Endothelial cell of umbilical vein (primary cell): ENCODE data around the gene TEX26. TPM values are rescaled to one million over a fixed set of nuclear protein-coding genes. Genes with fewer than 3 reads are reported as not detected.

Experiments
- BruUV-seq: library from RNA; stranded (reverse); fragments of 400-500 nt; replicated peaks from 2 replicates; lab custom pipeline; 2021; lab: Mats Ljungman, UMichigan
- CTCF ChIA-PET: fragments of 300-600, 350-600 bp; sonication (Branson Sonifier 250); formaldehyde crosslinking; loops from one replicate; lab custom pipeline; 2021; ENCODE audit warnings: antibody characterized with exemption, inconsistent platforms; lab: Charles Lee
- POLR2A ChIA-PET: fragments of 300-600, 350-600 bp; sonication (Branson Sonifier 250); formaldehyde crosslinking; loops from one replicate; lab custom pipeline; 2021; ENCODE audit warnings: antibody characterized with exemption, inconsistent platforms; lab: Charles Lee
- DNase-seq: peaks from one replicate; pipeline ENCODE4 v3.0.0-alpha.2; 2011; ENCODE audit warnings: low read depth, low spot score
- FAIRE-seq: peaks from 2 replicates; lab custom pipeline; 2011; peaks lifted over from hg19 to GRCh38; lab: Jason Lieb, UNC
- H2AFZ ChIP-seq: 2 replicates; pipeline ENCODE4 v1.6.0; 2012; ENCODE audit warnings: low read depth, low read length, control low read depth, inconsistent platforms
- H3K27ac ChIP-seq: 2 replicates; pipeline ENCODE4 v1.5.1; 2011; ENCODE audit warnings: low read depth, mild to moderate bottlenecking, control low read depth, low read length, moderate library complexity; ENCODE audit not compliant: insufficient read depth
- H3K27me3 ChIP-seq, 2 experiments: 2 replicates each; pipeline versions ENCODE4 v1.6.0 to v1.6.1; 2011; ENCODE audit warnings: low read length in 2 of 2, mixed read lengths in 1 of 2; ENCODE audit not compliant: control insufficient read depth in 2 of 2, insufficient read depth in 2 of 2
- H3K36me3 ChIP-seq, 2 experiments: 2 replicates in 1 of 2; 3 replicates in 1 of 2; pipeline ENCODE4 v1.5.1; 2011; ENCODE audit warnings: low read length in 2 of 2, mild to moderate bottlenecking in 1 of 2, moderate library complexity in 1 of 2; ENCODE audit not compliant: control insufficient read depth in 2 of 2, insufficient read depth in 2 of 2; ENCODE audit errors: extremely low read depth in 1 of 2
- H3K4me1 ChIP-seq: 3 replicates; pipeline ENCODE4 v1.5.1; 2011; ENCODE audit warnings: mild to moderate bottlenecking, low read length; ENCODE audit not compliant: control insufficient read depth, insufficient read depth; ENCODE audit errors: extremely low read depth
- H3K4me2 ChIP-seq: 2 replicates; pipeline ENCODE4 v1.6.1; 2011; ENCODE audit warnings: low read length, control low read depth, mixed read lengths; ENCODE audit not compliant: insufficient read depth
- H3K4me3 ChIP-seq, 3 experiments: fragments of 200-600 bp in 1 of 3; sonication (generic), shearing (Covaris generic) in 1 of 3; replicated peaks in 1 of 3; 2 replicates each; pipeline ENCODE4 v1.5.1; 2011 to 2016; ENCODE audit warnings: control low read depth in 3 of 3, low read length in 3 of 3, mild to moderate bottlenecking in 2 of 3, inconsistent platforms in 1 of 3, low read depth in 1 of 3, moderate library complexity in 1 of 3; ENCODE audit not compliant: insufficient read depth in 1 of 3
- H3K79me2 ChIP-seq: 2 replicates; pipeline ENCODE4 v1.6.0; 2012; ENCODE audit warnings: low read length, inconsistent platforms; ENCODE audit not compliant: control insufficient read depth, insufficient read depth
- H3K9ac ChIP-seq: replicated peaks from 2 replicates; pipeline ENCODE3; 2011; ENCODE audit warnings: low read length, control low read depth; ENCODE audit not compliant: insufficient read depth; ENCODE audit errors: extremely low read depth
- H3K9me1 ChIP-seq: replicated peaks from 3 replicates; pipeline ENCODE4 v1.6.0; 2011; ENCODE audit warnings: mild to moderate bottlenecking, low read length; ENCODE audit not compliant: control insufficient read depth, insufficient read depth; ENCODE audit errors: extremely low read depth
- H3K9me3 ChIP-seq: replicated peaks from 2 replicates; pipeline ENCODE4 v1.5.1; 2012; ENCODE audit warnings: low read length, inconsistent platforms; ENCODE audit not compliant: control insufficient read depth, insufficient read depth
- H4K20me1 ChIP-seq: replicated peaks from 2 replicates; pipeline ENCODE3; 2011; ENCODE audit warnings: mild to moderate bottlenecking, low read length; ENCODE audit not compliant: control insufficient read depth, insufficient read depth; ENCODE audit errors: extremely low read depth
- EZH2 ChIP-seq: IDR thresholded peaks from 2 replicates; pipeline ENCODE4 v1.6.1; 2012; ENCODE audit warnings: borderline replicate concordance, low read depth, mild to moderate bottlenecking, moderate library complexity, low read length, inconsistent platforms; ENCODE audit not compliant: severe bottlenecking
- FOS ChIP-seq: IDR thresholded peaks from 2 replicates; pipeline ENCODE4 v1.6.1; 2011; ENCODE audit warnings: mild to moderate bottlenecking, low read length, moderate library complexity, borderline replicate concordance; ENCODE audit not compliant: insufficient read depth
- GATA2 ChIP-seq: IDR thresholded peaks from 2 replicates; pipeline ENCODE4 v1.7.0; 2011; ENCODE audit warnings: low read depth, mild to moderate bottlenecking, moderate library complexity, mixed read lengths, low read length; ENCODE audit not compliant: insufficient read length, insufficient read depth
- JUN ChIP-seq: IDR thresholded peaks from 2 replicates; pipeline ENCODE4 v1.6.1; 2011; ENCODE audit warnings: borderline replicate concordance, low read depth; ENCODE audit not compliant: insufficient read length, insufficient read depth
- MYC ChIP-seq: IDR thresholded peaks from one replicate; pipeline ENCODE4 v1.6.1; 2011; ENCODE audit warnings: mild to moderate bottlenecking, low read depth, low read length
- POLR2A ChIP-seq: IDR thresholded peaks from 2 replicates; pipeline ENCODE4 v1.6.1; 2012; ENCODE audit warnings: low read depth, mild to moderate bottlenecking, control low read depth, low read length
- POLR2AphosphoS5 ChIP-seq: IDR thresholded peaks from 2 replicates; pipeline ENCODE4 v1.6.1; 2012; ENCODE audit warnings: low read depth, mild to moderate bottlenecking, control low read depth, low read length, moderate library complexity; ENCODE audit not compliant: insufficient read depth
- dilution Hi-C: fragments of 300-500 bp; cut with MboI; formaldehyde crosslinking; loops from one replicate; pipeline ENCODE4 v1.15.0; 2019; ENCODE audit warnings: low sequenced_read_pairs; ENCODE audit not compliant: extremely low pct_ligation_motif_present
- intact Hi-C: fragments of 100-400 bp; cut with micrococcal nuclease; formaldehyde crosslinking; loops from one replicate; pipeline ENCODE4 v1.10.0; 2022
- polyA plus RNA-seq, 4 experiments: library from polyadenylated mRNA; depleted of rRNA in 3 of 4; stranded (reverse) in 3 of 4; unstranded in 1 of 4; fragments of >200 nt; gene quantifications; 2 replicates each; pipeline versions ENCODE4 v1.2.1 to v1.2.3, GENCODE V29; 2011 to 2012; ENCODE audit warnings: missing spikeins in 1 of 4
- total RNA-seq: library from RNA; stranded (reverse); gene quantifications from 2 replicates; pipeline ENCODE4 v1.2.3, GENCODE V29; 2021
- TF ChIP-seq, protein P1 (sequence below), 2 donors: IDR thresholded peaks; 1 replicate in 1 of 2; 2 replicates in 1 of 2; pipeline ENCODE4 v1.5.1; 2011; ENCODE audit warnings: low read length in 2 of 2, mild to moderate bottlenecking in 2 of 2, moderate library complexity in 2 of 2, control low read depth in 1 of 2, inconsistent platforms in 1 of 2, low read depth in 1 of 2; ENCODE audit not compliant: insufficient read depth in 1 of 2; ENCODE audit errors: extremely low read depth in 1 of 2
- TF ChIP-seq, protein P2 (sequence below): IDR thresholded peaks from 2 replicates; pipeline ENCODE4 v1.6.1; 2011; ENCODE audit not compliant: insufficient read depth, insufficient read length

TEX26 gene
- total and polyA plus RNA-seq, 2 donors (not counting 3 experiments of a cell fraction or from before 2014, with no cell fraction given), result not detected

DNA sequence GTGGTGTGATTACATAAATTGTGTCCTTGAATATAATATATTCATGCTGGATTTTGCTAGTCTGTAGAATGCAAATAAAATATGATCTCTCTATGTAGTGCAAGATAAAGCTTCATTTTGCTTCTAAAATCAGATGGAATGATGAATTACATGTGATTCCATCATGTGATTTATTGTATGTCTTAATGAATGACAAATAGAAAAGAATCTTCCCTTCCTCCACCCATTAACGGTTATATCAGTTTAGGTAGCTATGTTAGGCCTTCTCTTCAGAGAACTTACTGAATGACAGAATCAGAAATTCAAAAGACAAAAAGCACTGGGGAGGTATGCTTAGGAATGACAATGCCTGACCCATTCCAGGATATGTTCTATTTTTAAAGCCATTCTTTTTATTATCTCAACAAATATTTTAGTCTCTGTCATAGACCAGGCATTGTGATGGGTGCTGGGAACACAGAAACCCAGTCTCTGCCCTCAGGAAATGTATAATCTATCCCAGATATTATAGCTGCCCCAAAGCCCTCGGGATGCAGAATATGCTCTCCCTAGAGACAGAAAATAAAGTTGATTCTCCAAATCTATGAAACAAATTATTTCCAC lies 90.6 kb downstream of the TEX26 start:
- CTCF ChIA-PET, result interaction anchor here (1.0 to 2.2 kb wide), 3 partner anchors 22 to 890 kb away, joined by 3 to 10 read pairs (median 5); no protein-coding TSS in a partner anchor
- FAIRE-seq, result no peak
- peaks cover 16 to 20% of the 10 kb centered on the region in 2 experiments for H3K27me3 ChIP-seq
- no peak overlapping the region for H3K4me2 ChIP-seq
- H3K36me3 ChIP-seq, result no peaks in the 10 kb centered on the region
- intact Hi-C loops, result no loop called here
- H3K79me2 ChIP-seq, result no peaks in the 10 kb centered on the region
- dilution Hi-C loops, result no loop called here
- H4K20me1 ChIP-seq, result no peaks in the 10 kb centered on the region
- H3K4me3 ChIP-seq, result no peak overlapping the region
- POLR2A ChIA-PET, result no interaction called here
- BruUV-seq, result no TSS peak
- H3K9ac ChIP-seq, result no peak overlapping the region
- TF ChIP-seq POLR2AphosphoS5 (no peak), EZH2 (no peak), MYC (no peak), JUN (no peak), FOS (no peak), GATA2 (no peak), POLR2A (no peak)
- TF ChIP-seq, protein P1, sequence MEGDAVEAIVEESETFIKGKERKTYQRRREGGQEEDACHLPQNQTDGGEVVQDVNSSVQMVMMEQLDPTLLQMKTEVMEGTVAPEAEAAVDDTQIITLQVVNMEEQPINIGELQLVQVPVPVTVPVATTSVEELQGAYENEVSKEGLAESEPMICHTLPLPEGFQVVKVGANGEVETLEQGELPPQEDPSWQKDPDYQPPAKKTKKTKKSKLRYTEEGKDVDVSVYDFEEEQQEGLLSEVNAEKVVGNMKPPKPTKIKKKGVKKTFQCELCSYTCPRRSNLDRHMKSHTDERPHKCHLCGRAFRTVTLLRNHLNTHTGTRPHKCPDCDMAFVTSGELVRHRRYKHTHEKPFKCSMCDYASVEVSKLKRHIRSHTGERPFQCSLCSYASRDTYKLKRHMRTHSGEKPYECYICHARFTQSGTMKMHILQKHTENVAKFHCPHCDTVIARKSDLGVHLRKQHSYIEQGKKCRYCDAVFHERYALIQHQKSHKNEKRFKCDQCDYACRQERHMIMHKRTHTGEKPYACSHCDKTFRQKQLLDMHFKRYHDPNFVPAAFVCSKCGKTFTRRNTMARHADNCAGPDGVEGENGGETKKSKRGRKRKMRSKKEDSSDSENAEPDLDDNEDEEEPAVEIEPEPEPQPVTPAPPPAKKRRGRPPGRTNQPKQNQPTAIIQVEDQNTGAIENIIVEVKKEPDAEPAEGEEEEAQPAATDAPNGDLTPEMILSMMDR (IDR thresholded peaks at IDR 0.05; ENCODE audit: extremely low read depth in 1 of 2, insufficient read depth in 1 of 2, low read depth in 1 of 2, low read length in 2 of 2), result no peak
- TF ChIP-seq, protein P2, sequence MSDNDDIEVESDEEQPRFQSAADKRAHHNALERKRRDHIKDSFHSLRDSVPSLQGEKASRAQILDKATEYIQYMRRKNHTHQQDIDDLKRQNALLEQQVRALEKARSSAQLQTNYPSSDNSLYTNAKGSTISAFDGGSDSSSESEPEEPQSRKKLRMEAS, result no peak
- DNase-seq, result no peak
- H2AFZ ChIP-seq, result no peak overlapping the region
- H3K4me1 ChIP-seq, result no peaks in the 10 kb centered on the region
- no peaks in the 10 kb centered on the region for H3K9me3 ChIP-seq
- no peak overlapping the region for H3K27ac ChIP-seq
- H3K9me1 ChIP-seq, result no peaks in the 10 kb centered on the region

Other genes with a start within 250 kb of the TEX26 start
- 0.60 TPM in 1 of 2 replicates, not detected in the other for gene ALOX5AP, start 197.1 kb upstream of the TEX26 start, total RNA-seq
- gene ALOX5AP, start 197.1 kb upstream of the TEX26 start, polyA plus RNA-seq, result 1.4 and 1.8 TPM in 2 replicates
- gene MEDAG, start 26.4 kb upstream of the TEX26 start, total RNA-seq, result 27.2 and 30.2 TPM in 2 replicates
- gene MEDAG, start 26.4 kb upstream of the TEX26 start, polyA plus RNA-seq, result 23.8 and 27.2 TPM in 2 replicates
- 98.1 and 124 TPM in 2 replicates for gene HSPH1, start 229.2 kb downstream of the TEX26 start, total RNA-seq
- gene HSPH1, start 229.2 kb downstream of the TEX26 start, polyA plus RNA-seq, result 10.9 and 15.8 TPM in 2 replicates